H9 (cell line): ENCODE data around the gene ADAMTS2. TPM values are rescaled to one million over a fixed set of nuclear protein-coding genes. Genes with fewer than 3 reads are reported as not detected.

ENCODE experiments used
- DNase-seq: peaks from one replicate; pipeline ENCODE4 v3.0.0-alpha.2; 2017
- H2AFZ ChIP-seq: one replicate; pipeline ENCODE4 v1.6.1; 2013; ENCODE audit warnings: mild to moderate bottlenecking, low read length, control low read depth, moderate library complexity
- H2AK5ac ChIP-seq: 2 replicates; pipeline ENCODE4 v1.6.1; 2013; ENCODE audit warnings: low read length, control low read depth, mixed read lengths; ENCODE audit not compliant: insufficient read length
- H2BK120ac ChIP-seq: one replicate; pipeline ENCODE4 v1.6.1; 2013; ENCODE audit warnings: low read depth, mild to moderate bottlenecking, low read length, control low read depth, inconsistent platforms; ENCODE audit not compliant: poor library complexity, severe bottlenecking
- H2BK12ac ChIP-seq: 2 replicates; pipeline ENCODE4 v1.6.1; 2013; ENCODE audit warnings: low read length, control low read depth, mixed read lengths, low read depth; ENCODE audit not compliant: insufficient read length
- H2BK15ac ChIP-seq: 2 replicates; pipeline ENCODE4 v1.6.1; 2013; ENCODE audit warnings: low read depth, low read length, control low read depth
- H2BK20ac ChIP-seq: one replicate; pipeline ENCODE4 v1.6.1; 2013; ENCODE audit warnings: low read depth, mild to moderate bottlenecking, low read length, control low read depth, inconsistent platforms; ENCODE audit not compliant: poor library complexity, severe bottlenecking
- H2BK5ac ChIP-seq: 2 replicates; pipeline ENCODE4 v1.6.1; 2013; ENCODE audit warnings: low read length, control low read depth, mixed read lengths; ENCODE audit not compliant: insufficient read length
- H3K14ac ChIP-seq: 2 replicates; pipeline ENCODE4 v1.6.1; 2013; ENCODE audit warnings: low read length, control low read depth; ENCODE audit not compliant: insufficient read depth
- H3K18ac ChIP-seq: 2 replicates; pipeline ENCODE4 v1.6.1; 2013; ENCODE audit warnings: low read depth, mild to moderate bottlenecking, mixed read lengths, low read length, control low read depth; ENCODE audit not compliant: insufficient read length
- H3K23ac ChIP-seq: 2 replicates; pipeline ENCODE4 v1.6.1; 2013; ENCODE audit warnings: low read length, control low read depth, mixed read lengths, low read depth; ENCODE audit not compliant: insufficient read length
- H3K23me2 ChIP-seq: 2 replicates; pipeline ENCODE4 v1.6.1; 2013; ENCODE audit warnings: low read depth, mild to moderate bottlenecking, mixed read lengths, low read length, control low read depth; ENCODE audit not compliant: insufficient read length, poor library complexity, severe bottlenecking
- H3K27ac ChIP-seq: 2 replicates; pipeline ENCODE4 v1.5.1; 2013; ENCODE audit warnings: low read length, control low read depth, mixed read lengths, low read depth; ENCODE audit not compliant: insufficient read length
- H3K27me3 ChIP-seq: 2 replicates; pipeline ENCODE4 v1.6.1; 2013; ENCODE audit warnings: low read length, control low read depth, inconsistent platforms; ENCODE audit not compliant: insufficient read depth
- H3K4ac ChIP-seq: 2 replicates; pipeline ENCODE4 v1.6.1; 2013; ENCODE audit warnings: low read depth, mild to moderate bottlenecking, control low read depth, inconsistent platforms, low read length, moderate library complexity
- H3K4me1 ChIP-seq: 2 replicates; pipeline ENCODE4 v1.6.1; 2013; ENCODE audit warnings: low read length, control low read depth, inconsistent platforms; ENCODE audit not compliant: insufficient read depth
- H3K4me2 ChIP-seq: 2 replicates; pipeline ENCODE4 v1.6.1; 2013; ENCODE audit warnings: low read length, control low read depth, mixed read lengths; ENCODE audit not compliant: insufficient read length, insufficient read depth
- H3K56ac ChIP-seq: 2 replicates; pipeline ENCODE4 v1.6.1; 2013; ENCODE audit warnings: low read depth, mild to moderate bottlenecking, mixed read lengths, low read length, control low read depth; ENCODE audit not compliant: insufficient read length
- H3K79me1 ChIP-seq: 2 replicates; pipeline ENCODE4 v1.6.1; 2013; ENCODE audit warnings: low read depth, mild to moderate bottlenecking, moderate library complexity, low read length, control low read depth, inconsistent platforms; ENCODE audit not compliant: insufficient read depth, poor library complexity, severe bottlenecking
- H3K79me2 ChIP-seq: 2 replicates; pipeline ENCODE4 v1.6.1; 2013; ENCODE audit warnings: low read length, control low read depth, inconsistent platforms; ENCODE audit not compliant: insufficient read depth
- H3K9ac ChIP-seq: 2 replicates; pipeline ENCODE4 v1.6.1; 2013; ENCODE audit warnings: low read length, control low read depth, mixed read lengths; ENCODE audit not compliant: insufficient read length; ENCODE audit errors: extremely low read depth
- H3K9me3 ChIP-seq: one replicate; pipeline ENCODE4 v1.6.1; 2013; ENCODE audit warnings: low read depth, low read length, inconsistent platforms; ENCODE audit not compliant: control insufficient read depth
- H3T11ph ChIP-seq: one replicate; pipeline ENCODE4 v1.6.1; 2013; ENCODE audit warnings: mild to moderate bottlenecking, low read length, control low read depth, inconsistent platforms
- H4K20me1 ChIP-seq: one replicate; pipeline ENCODE4 v1.6.1; 2013; ENCODE audit not compliant: control insufficient read depth, insufficient read length, insufficient read depth
- H4K5ac ChIP-seq: 2 replicates; pipeline ENCODE4 v1.6.1; 2013; ENCODE audit warnings: low read depth, mild to moderate bottlenecking, mixed read lengths, low read length, control low read depth; ENCODE audit not compliant: insufficient read length
- H4K8ac ChIP-seq: replicated peaks from 2 replicates; pipeline ENCODE4 v1.6.1; 2013; ENCODE audit warnings: low read length, control low read depth, mixed read lengths, low read depth; ENCODE audit not compliant: insufficient read length
- H4K91ac ChIP-seq: 2 replicates; pipeline ENCODE4 v1.6.1; 2013; ENCODE audit warnings: low read depth, mild to moderate bottlenecking, moderate library complexity, mixed read lengths, low read length, control low read depth; ENCODE audit not compliant: insufficient read length
- H3K27ac Mint-ChIP-seq, 3 experiments: 2 replicates in 2 of 3; 3 replicates in 1 of 3; pipeline ENCODE4 v1.8.0; 2020 to 2021; ENCODE audit warnings: mixed read lengths in 3 of 3, mild to moderate bottlenecking in 1 of 3, moderate library complexity in 1 of 3
- H3K27me3 Mint-ChIP-seq: 2 replicates; pipeline ENCODE4 v1.8.0; 2021; ENCODE audit warnings: low read depth, mild to moderate bottlenecking, moderate library complexity, mixed read lengths
- H3K36me3 Mint-ChIP-seq, 3 experiments: 2 replicates in 2 of 3; 3 replicates in 1 of 3; pipeline ENCODE4 v1.8.0; 2020 to 2021; ENCODE audit warnings: low read depth in 3 of 3, mixed read lengths in 3 of 3; ENCODE audit not compliant: insufficient read depth in 1 of 3
- H3K4me1 Mint-ChIP-seq, 2 experiments: 2 replicates each; pipeline ENCODE4 v1.8.0; 2020; ENCODE audit warnings: mixed read lengths in 2 of 2
- H3K4me3 Mint-ChIP-seq, 2 experiments: 2 replicates in 1 of 2; 3 replicates in 1 of 2; pipeline ENCODE4 v1.8.0; 2020 to 2021; ENCODE audit warnings: mild to moderate bottlenecking in 2 of 2, mixed read lengths in 2 of 2, moderate library complexity in 1 of 2
- H3K9me3 Mint-ChIP-seq, 2 experiments: 2 replicates in 1 of 2; 3 replicates in 1 of 2; pipeline ENCODE4 v1.8.0; 2020; ENCODE audit warnings: mild to moderate bottlenecking in 2 of 2, mixed read lengths in 2 of 2, moderate library complexity in 1 of 2
- WGBS: extraction: QIAGEN DNeasy Blood & Tissue Kit; methylation state at CpG from one replicate; pipeline ENCODE4 v1.1.7; 2013; ENCODE audit warnings: missing lambda C conversion rate, low lambda C conversion rate, mixed read lengths; ENCODE audit not compliant: insufficient read length; ENCODE audit errors: extremely low coverage; 5-methylcytosine and 5-hydroxymethylcytosine counted together
- total RNA-seq: library from RNA; stranded (reverse); gene quantifications from 2 replicates; pipeline ENCODE4 v1.2.1, GENCODE V29; 2021
- TF ChIP-seq, protein P1 (sequence below): fragments of 200-600 bp; sonication (generic); conservative IDR thresholded peaks from 3 replicates; pipeline ENCODE4 v1.8.0; 2021; ENCODE audit warnings: antibody characterized with exemption, mild to moderate bottlenecking

ADAMTS2 gene
- total RNA-seq, 1 experiment from 2014 or later: 5.4 TPM

DNA sequence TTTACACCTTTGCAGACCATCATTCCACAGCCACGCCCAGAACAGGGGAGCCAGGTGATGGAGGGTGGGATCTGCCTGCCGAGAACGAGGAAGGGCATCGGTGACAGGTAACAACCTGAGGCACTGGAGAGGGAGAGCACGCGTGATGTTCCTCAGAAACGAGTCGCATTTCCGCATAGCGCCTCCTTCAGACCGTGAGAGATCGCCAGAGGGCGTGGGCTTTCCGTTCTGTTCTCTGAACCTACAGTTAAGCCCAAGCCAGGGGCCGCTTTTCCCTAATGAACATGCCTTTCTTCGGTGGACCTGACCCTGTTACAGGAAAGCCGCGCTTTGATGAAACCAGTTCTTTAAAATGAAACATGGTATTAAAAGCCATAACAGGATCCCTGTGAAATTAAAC is 17.1 kb upstream of the ADAMTS2 start:
- no peak for DNase-seq
- Histone ChIP-seq H2BK5ac (no peak overlapping the region), H3K79me1 (no peaks in the 10 kb centered on the region), H3K4ac (no peak overlapping the region), H3K14ac (no peak overlapping the region), H3K27ac (no peak overlapping the region), H3K18ac (no peak overlapping the region), H3K9me3 (no peaks in the 10 kb centered on the region), H2BK120ac (no peak overlapping the region), H3K79me2 (no peaks in the 10 kb centered on the region), H3T11ph (no peak overlapping the region), H3K23me2 (no peaks in the 10 kb centered on the region), H2BK12ac (no peak overlapping the region), H3K56ac (no peak overlapping the region), H3K9ac (no peak overlapping the region), H3K4me1 (no peaks in the 10 kb centered on the region), H3K27me3 (no peaks in the 10 kb centered on the region), H3K23ac (no peak overlapping the region), H2AFZ (no peak overlapping the region), H4K5ac (no peak overlapping the region), H2BK20ac (no peak overlapping the region), H3K4me2 (no peak overlapping the region), H4K20me1 (no peaks in the 10 kb centered on the region), H4K8ac (no peak overlapping the region), H2AK5ac (no peak overlapping the region), H2BK15ac (no peak overlapping the region), H4K91ac (no peak overlapping the region)
- Mint-ChIP-seq H3K36me3 (no peaks in the 10 kb centered on the region; a peak in 1 of 7 replicates), H3K4me3 (no peak overlapping the region), H3K27me3 (peaks cover 27% of the 10 kb centered on the region), H3K4me1 (no peaks in the 10 kb centered on the region), H3K27ac (no peak overlapping the region), H3K9me3 (peaks cover 3 to 4% of the 10 kb centered on the region in 2 experiments; a peak in 2 of 5 replicates)
- TF ChIP-seq, protein P1, sequence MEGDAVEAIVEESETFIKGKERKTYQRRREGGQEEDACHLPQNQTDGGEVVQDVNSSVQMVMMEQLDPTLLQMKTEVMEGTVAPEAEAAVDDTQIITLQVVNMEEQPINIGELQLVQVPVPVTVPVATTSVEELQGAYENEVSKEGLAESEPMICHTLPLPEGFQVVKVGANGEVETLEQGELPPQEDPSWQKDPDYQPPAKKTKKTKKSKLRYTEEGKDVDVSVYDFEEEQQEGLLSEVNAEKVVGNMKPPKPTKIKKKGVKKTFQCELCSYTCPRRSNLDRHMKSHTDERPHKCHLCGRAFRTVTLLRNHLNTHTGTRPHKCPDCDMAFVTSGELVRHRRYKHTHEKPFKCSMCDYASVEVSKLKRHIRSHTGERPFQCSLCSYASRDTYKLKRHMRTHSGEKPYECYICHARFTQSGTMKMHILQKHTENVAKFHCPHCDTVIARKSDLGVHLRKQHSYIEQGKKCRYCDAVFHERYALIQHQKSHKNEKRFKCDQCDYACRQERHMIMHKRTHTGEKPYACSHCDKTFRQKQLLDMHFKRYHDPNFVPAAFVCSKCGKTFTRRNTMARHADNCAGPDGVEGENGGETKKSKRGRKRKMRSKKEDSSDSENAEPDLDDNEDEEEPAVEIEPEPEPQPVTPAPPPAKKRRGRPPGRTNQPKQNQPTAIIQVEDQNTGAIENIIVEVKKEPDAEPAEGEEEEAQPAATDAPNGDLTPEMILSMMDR: peak; percentile 29; the same call in 2 of the 3 replicates
- WGBS: no CpG with 5 or more reads among the region's 18 CpGs
